Aorta (tissue), 5 donors: Measurements from ENCODE around the gene TESMIN. TPM values are rescaled to one million over a fixed set of nuclear protein-coding genes. Genes with fewer than 3 reads are reported as not detected.

Experiments used
- ATAC-seq: fragments of 200-7000 bp; cut with Tn5 transposase; one replicate; pipeline ENCODE4 v1.9.1; 2022; ENCODE audit warnings: moderate library complexity; ENCODE audit not compliant: low FRiP score
- DNase-seq, 2 donors: peaks; one replicate each; pipeline ENCODE4 v3.0.0-alpha.2; 2020
- H3K27ac ChIP-seq, 2 donors: one replicate each; pipeline ENCODE4 v1.5.1; 2013; ENCODE audit warnings: low read length in 2 of 2, mild to moderate bottlenecking in 2 of 2, moderate library complexity in 2 of 2, control low read depth in 1 of 2, inconsistent platforms in 1 of 2, low read depth in 1 of 2
- H3K27me3 ChIP-seq, 2 donors: one replicate each; pipeline ENCODE4 v1.6.1; 2013; ENCODE audit warnings: control low read depth in 1 of 2, low read length in 1 of 2, mild to moderate bottlenecking in 1 of 2, moderate library complexity in 1 of 2; ENCODE audit not compliant: insufficient read depth in 2 of 2, control insufficient read depth in 1 of 2
- H3K36me3 ChIP-seq, 2 donors: one replicate each; pipeline ENCODE4 v1.6.1; 2013; ENCODE audit warnings: control low read depth in 1 of 2, low read length in 1 of 2, mild to moderate bottlenecking in 1 of 2; ENCODE audit not compliant: insufficient read depth in 2 of 2, control insufficient read depth in 1 of 2
- H3K4me1 ChIP-seq, 2 donors: one replicate each; pipeline ENCODE4 v1.6.1; 2013; ENCODE audit warnings: low read length in 2 of 2, control low read depth in 1 of 2, mild to moderate bottlenecking in 1 of 2, moderate library complexity in 1 of 2; ENCODE audit not compliant: insufficient read depth in 2 of 2, control insufficient read depth in 1 of 2
- H3K4me3 ChIP-seq, 2 donors: one replicate each; pipeline ENCODE4 v1.5.1; 2013; ENCODE audit warnings: low read length in 2 of 2, control low read depth in 1 of 2, mild to moderate bottlenecking in 1 of 2
- H3K9me3 ChIP-seq: one replicate; pipeline ENCODE4 v1.6.1; 2013; ENCODE audit warnings: mild to moderate bottlenecking, low read length; ENCODE audit not compliant: control insufficient read depth
- WGBS, 2 donors: extraction: QIAGEN DNeasy Blood & Tissue Kit; methylation state at CpG; one replicate each; pipeline ENCODE4 v1.1.7; 2013; 5-methylcytosine and 5-hydroxymethylcytosine counted together
- intact Hi-C, 2 donors: fragments of 100-400 bp; cut with DNase I; formaldehyde crosslinking; loops; one replicate each; pipeline versions ENCODE4 v1.14.2 to v1.15.0; 2022
- polyA plus RNA-seq, 2 donors: library from polyadenylated mRNA; stranded (reverse); fragments of 200-250 nt; gene quantifications; one replicate each; pipeline ENCODE4 v1.2.3, GENCODE V29; 2013
- total RNA-seq, 2 donors: library from RNA; stranded (reverse); fragmentation: NEBNext Ultra II Directional; extraction: Animal tissue kit (Norgen Biotek cat#: 25700); gene quantifications; one replicate each; pipeline ENCODE4 v1.2.1, GENCODE V29; 2021
- donor health status: healthy with polysubstance abuse.
- donor health status: Bipolar disorder and iron deficiency.
- donor health status: DM: no; HTN: no; CAD: no.
- donor health status: DM: no; HTN: no; CAD: no.
- donor health status: DM: yes; HTN: yes; CAD: no.

The TESMIN gene
- total and polyA plus RNA-seq, 4 donors = 0.10 to 1.5 (median 0.42) TPM; not detected in 1

- no peak for DNase-seq
Observed at GRCh38 chr11:68692115-68692514, 59.2 kb downstream of the TESMIN start.

GRCh38 chr11:68691402-68691784 is 59.9 kb downstream of the TESMIN start:
- Histone ChIP-seq H3K36me3 (no peaks in the 10 kb centered on the region), H3K27ac (no peak overlapping the region), H3K27me3 (no peaks in the 10 kb centered on the region), H3K4me1 (no peaks in the 10 kb centered on the region), H3K4me3 (no peak overlapping the region), H3K9me3 (no peaks in the 10 kb centered on the region)
- 79 to 90% methylated on average over 9 of the region's 9 CpGs for WGBS, 2 donors
- DNase-seq = no peak
- intact Hi-C loops = no loop called here
- no peak for ATAC-seq

More at GRCh38 chr11:68692115-68692514, 59.2 kb downstream of the TESMIN start:
- WGBS, 2 donors = 89 to 91% methylated on average over 10 of the region's 10 CpGs
- ATAC-seq = no peak
- Histone ChIP-seq H3K4me3 (no peak overlapping the region), H3K4me1 (no peaks in the 10 kb centered on the region), H3K36me3 (no peaks in the 10 kb centered on the region), H3K9me3 (peaks cover 2% of the 10 kb centered on the region), H3K27ac (no peak overlapping the region), H3K27me3 (no peaks in the 10 kb centered on the region)
- intact Hi-C loops = no loop called here

GRCh38 chr11:68690671-68691401 is 60.5 kb downstream of the TESMIN start:
- intact Hi-C loops = no loop called here

GRCh38 chr11:68689737-68690625 is 61.3 kb downstream of the TESMIN start:
- Histone ChIP-seq H3K27ac (no peak overlapping the region), H3K27me3 (no peaks in the 10 kb centered on the region), H3K4me3 (no peak overlapping the region), H3K4me1 (no peaks in the 10 kb centered on the region), H3K36me3 (no peaks in the 10 kb centered on the region), H3K9me3 (no peaks in the 10 kb centered on the region)
- no peak for DNase-seq
- 46 to 50% methylated on average over 14 of the region's 14 CpGs for WGBS, 2 donors
- intact Hi-C loops = no loop called here
- no peak for ATAC-seq

More at GRCh38 chr11:68690671-68691401, 60.5 kb downstream of the TESMIN start:
- DNase-seq (no peak), ATAC-seq (no peak)
- no peaks in the 10 kb centered on the region for H3K36me3 ChIP-seq
- H3K4me1 ChIP-seq = no peaks in the 10 kb centered on the region
- H3K27ac ChIP-seq = no peak overlapping the region
- no peak overlapping the region for H3K4me3 ChIP-seq
- no peaks in the 10 kb centered on the region for H3K27me3 ChIP-seq
- H3K9me3 ChIP-seq = no peaks in the 10 kb centered on the region
- WGBS, 2 donors = 73 to 77% methylated on average over 16 of the region's 16 CpGs

- DNase-seq = no peak
- Histone ChIP-seq H3K27ac (no peak overlapping the region), H3K9me3 (no peaks in the 10 kb centered on the region), H3K4me3 (no peak overlapping the region), H3K4me1 (no peaks in the 10 kb centered on the region), H3K36me3 (no peaks in the 10 kb centered on the region), H3K27me3 (no peaks in the 10 kb centered on the region)
- WGBS, 2 donors = 90% methylated on average over 12 of the region's 12 CpGs
- no peak for ATAC-seq
- intact Hi-C loops = no loop called here
Observed at GRCh38 chr11:68688881-68689280, 62.4 kb downstream of the TESMIN start.

- no peaks in the 10 kb centered on the region for H3K27me3 ChIP-seq
Observed at GRCh38 chr11:68687986-68688385, 63.3 kb downstream of the TESMIN start.

GRCh38 chr11:68687311-68687710 is 64.0 kb downstream of the TESMIN start:
- 62 to 71% methylated on average over 9 of the region's 9 CpGs for WGBS, 2 donors

More at GRCh38 chr11:68687986-68688385, 63.3 kb downstream of the TESMIN start:
- Histone ChIP-seq H3K27ac (no peak overlapping the region), H3K4me3 (no peak overlapping the region), H3K9me3 (no peaks in the 10 kb centered on the region), H3K36me3 (no peaks in the 10 kb centered on the region), H3K4me1 (no peaks in the 10 kb centered on the region)
- intact Hi-C loops = no loop called here
- DNase-seq = peak in 1 of 2 donors; percentile 44
- 95 to 96% methylated on average over 14 of the region's 14 CpGs for WGBS, 2 donors
- ATAC-seq = no peak

GRCh38 chr11:68686486-68686885 is 64.8 kb downstream of the TESMIN start:
- H3K27me3 ChIP-seq = no peaks in the 10 kb centered on the region

More at GRCh38 chr11:68687311-68687710, 64.0 kb downstream of the TESMIN start:
- ATAC-seq (no peak), DNase-seq (no peak)
- intact Hi-C loops = no loop called here
- Histone ChIP-seq H3K4me3 (no peak overlapping the region), H3K9me3 (no peaks in the 10 kb centered on the region), H3K27me3 (no peaks in the 10 kb centered on the region), H3K27ac (no peak overlapping the region), H3K36me3 (no peaks in the 10 kb centered on the region), H3K4me1 (no peaks in the 10 kb centered on the region)

More at GRCh38 chr11:68686486-68686885, 64.8 kb downstream of the TESMIN start:
- intact Hi-C loops = no loop called here
- Histone ChIP-seq H3K27ac (no peak overlapping the region), H3K4me3 (no peak overlapping the region), H3K36me3 (no peaks in the 10 kb centered on the region), H3K9me3 (no peaks in the 10 kb centered on the region), H3K4me1 (no peaks in the 10 kb centered on the region)
- no peak for DNase-seq
- no peak for ATAC-seq
- WGBS, 2 donors = 97 to 98% methylated on average over 12 of the region's 12 CpGs
